HG03135 (cell line): ENCODE measurements around the gene BTBD17.

Source experiments
- ATAC-seq: cut with Tn5 transposase; IDR thresholded peaks from one replicate; pipeline ENCODE4 v1.9.1; 2021; ENCODE audit warnings: mild to moderate bottlenecking, moderate library complexity; ENCODE audit not compliant: unreplicated experiment

The BTBD17 gene

GRCh38 chr17:74389084-74389753 lies 27.6 kb upstream of the BTBD17 start:
- no peak for ATAC-seq

- ATAC-seq: no peak
Observed at GRCh38 chr17:74387365-74388218, 25.9 kb upstream of the BTBD17 start.

- no peak for ATAC-seq
Observed at GRCh38 chr17:74386386-74386785, 24.7 kb upstream of the BTBD17 start.

- ATAC-seq: no peak
Observed at GRCh38 chr17:74385201-74385600, 23.5 kb upstream of the BTBD17 start.

- ATAC-seq: no peak
Observed at GRCh38 chr17:74383141-74383540, 21.5 kb upstream of the BTBD17 start.

GRCh38 chr17:74380959-74381808 lies 19.5 kb upstream of the BTBD17 start:
- no peak for ATAC-seq

GRCh38 chr17:74380086-74380958 lies 18.7 kb upstream of the BTBD17 start:
- ATAC-seq: no peak

- ATAC-seq: peak; percentile 73
Observed at GRCh38 chr17:74379495-74380085, 17.9 kb upstream of the BTBD17 start.

- ATAC-seq: no peak
Observed at GRCh38 chr17:74374858-74375257, 13.2 kb upstream of the BTBD17 start.

GRCh38 chr17:74373838-74374606 lies 12.4 kb upstream of the BTBD17 start:
- no peak for ATAC-seq

GRCh38 chr17:74372426-74372825 lies 10.8 kb upstream of the BTBD17 start:
- ATAC-seq: no peak

GRCh38 chr17:74371653-74372147 lies 10.0 kb upstream of the BTBD17 start:
- no peak for ATAC-seq

GRCh38 chr17:74369665-74370490 lies 8.2 kb upstream of the BTBD17 start:
- no peak for ATAC-seq

- no peak for ATAC-seq
Observed at GRCh38 chr17:74369221-74369620, 7.6 kb upstream of the BTBD17 start.

- no peak for ATAC-seq
Observed at GRCh38 chr17:74368341-74369081, 6.8 kb upstream of the BTBD17 start.

- ATAC-seq: no peak
Observed at GRCh38 chr17:74367206-74367605, 5.5 kb upstream of the BTBD17 start, which contains the start of gene GPR142. GPR142 (plus strand) TSS chr17:74367506; CDS start chr17:74369541, 2,035 bp downstream.

- no peak for ATAC-seq
Observed at GRCh38 chr17:74362810-74363498, 1.3 kb upstream of the BTBD17 start.
